SH-SY5Y (cell line): ENCODE data around the gene AGAP5.

ENCODE experiments used
- GATA2 ChIP-seq: IDR thresholded peaks from 2 replicates; pipeline ENCODE4 v1.6.1; 2011; ENCODE audit warnings: mild to moderate bottlenecking, low read depth, low read length
- GATA3 ChIP-seq: IDR thresholded peaks from 2 replicates; pipeline ENCODE4 v1.6.1; 2011; ENCODE audit warnings: low read depth, mild to moderate bottlenecking, low read length, moderate library complexity

Gene AGAP5

GRCh38 chr10:73644767-73645166, 53.1 kb downstream of the AGAP5 start:
- TF ChIP-seq GATA3 (no peak), GATA2 (no peak)

- no peak for TF ChIP-seq GATA2
- TF ChIP-seq GATA3 = no peak
These were observed 53.7 kb downstream of the AGAP5 start for GRCh38 chr10:73644015-73644743.

DNA sequence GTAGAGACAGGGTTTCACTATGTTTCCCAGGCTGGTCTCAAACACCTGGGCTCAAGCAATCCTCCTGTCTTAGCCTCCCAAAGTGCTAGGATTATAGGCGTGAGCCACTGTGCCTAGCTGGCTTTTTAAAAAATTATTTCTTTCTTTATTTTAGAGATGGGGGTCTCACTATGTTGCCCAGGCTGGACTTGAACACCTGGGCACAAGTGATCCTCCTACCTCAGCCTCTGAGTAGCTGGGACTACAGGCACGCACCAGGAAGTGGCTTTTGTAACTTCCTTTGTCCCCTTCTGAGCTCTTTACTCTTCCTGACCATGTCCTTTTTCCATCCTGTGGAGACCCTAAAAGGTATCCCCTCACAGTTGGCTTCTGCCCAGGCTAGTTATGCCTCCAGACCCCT, 54.5 kb downstream of the AGAP5 start:
- TF ChIP-seq GATA3 = no peak
- no peak for TF ChIP-seq GATA2

GRCh38 chr10:73641328-73642060, 56.4 kb downstream of the AGAP5 start, which contains the start of gene MYOZ1:
Gene MYOZ1, minus strand, starts transcription at chr10:73641474. Its CDS starts 1,457 bp downstream, at chr10:73640017.
- TF ChIP-seq GATA3 (no peak), GATA2 (no peak)

DNA sequence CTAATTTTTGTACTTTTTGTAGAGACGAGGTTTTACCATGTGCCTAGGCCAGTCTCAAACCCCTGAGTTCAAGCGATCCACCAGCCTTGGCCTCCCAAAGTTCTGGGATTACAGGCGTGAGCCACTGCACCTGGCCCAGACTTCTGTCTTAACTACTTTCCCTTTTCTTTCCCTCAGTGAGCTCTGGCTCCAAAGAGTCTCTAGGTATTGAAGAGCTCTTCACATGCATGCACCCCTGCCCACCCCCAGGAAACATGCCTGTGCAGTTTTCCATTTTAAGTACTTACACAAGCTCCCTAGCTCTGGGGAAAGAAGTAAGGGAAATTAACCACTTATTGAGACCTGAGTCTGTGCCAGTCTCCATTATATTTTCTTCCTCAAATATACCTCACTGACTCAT, 58.6 kb downstream of the AGAP5 start:
- TF ChIP-seq GATA2 (no peak), GATA3 (no peak)

- TF ChIP-seq GATA2 = no peak
- no peak for TF ChIP-seq GATA3
These were observed 62.1 kb downstream of the AGAP5 start for GRCh38 chr10:73635781-73636180.

DNA sequence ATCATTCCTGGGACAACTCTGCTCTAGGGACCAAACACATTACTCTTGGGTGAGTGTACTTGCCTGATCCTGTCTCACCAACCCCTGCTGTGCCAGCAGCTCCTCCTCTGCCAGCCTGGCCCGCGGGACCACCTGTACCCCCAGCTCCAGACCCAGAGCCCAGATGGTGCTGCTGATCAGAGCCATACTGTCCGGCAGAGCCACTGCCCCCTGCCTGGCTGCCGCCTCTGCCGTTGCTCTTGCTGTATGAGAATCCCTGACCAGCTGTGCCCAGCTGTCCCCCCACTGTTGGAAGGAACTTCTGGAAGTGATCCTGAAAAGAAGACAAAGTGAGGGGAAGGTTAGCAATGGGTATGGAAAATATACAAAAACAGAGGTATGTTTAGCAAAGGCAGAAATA, 63.5 kb downstream of the AGAP5 start:
- TF ChIP-seq GATA2 (no peak), GATA3 (no peak)

- TF ChIP-seq GATA2 = no peak
- TF ChIP-seq GATA3 = no peak
These were observed 68.7 kb downstream of the AGAP5 start for GRCh38 chr10:73629165-73629564.

GRCh38 chr10:73628405-73628804, 69.5 kb downstream of the AGAP5 start:
- no peak for TF ChIP-seq GATA2
- TF ChIP-seq GATA3 = no peak

DNA sequence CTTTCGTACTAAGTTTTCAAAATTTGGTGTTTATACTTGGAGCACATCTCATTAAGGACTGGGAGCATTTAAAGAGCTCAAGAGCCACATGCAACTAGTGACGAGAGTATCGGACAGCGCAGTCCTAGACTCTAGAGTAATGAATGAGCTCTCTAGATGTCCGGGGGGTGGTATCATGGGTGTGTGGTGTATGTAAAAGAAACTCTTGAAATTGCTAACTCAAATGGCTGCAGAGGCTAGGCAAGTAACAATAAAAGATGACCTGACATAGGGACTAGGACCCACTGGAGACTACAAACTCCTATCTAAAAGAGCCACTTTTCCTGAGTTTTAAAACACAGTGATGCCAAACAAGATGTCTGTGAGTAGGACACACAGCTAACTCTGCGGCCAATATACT, 70.6 kb downstream of the AGAP5 start:
- TF ChIP-seq GATA3 = no peak
- TF ChIP-seq GATA2 = no peak

GRCh38 chr10:73625884-73626752, 71.8 kb downstream of the AGAP5 start:
- no peak for TF ChIP-seq GATA3
- TF ChIP-seq GATA2 = no peak

- no peak for TF ChIP-seq GATA2
- no peak for TF ChIP-seq GATA3
These were observed 72.7 kb downstream of the AGAP5 start for GRCh38 chr10:73625004-73625883.
